Measurements from ENCODE around the gene INPP4B.

- TF ChIP-seq POLR2A (IDR thresholded peaks at IDR 0.05) = no peak
- TF ChIP-seq CTCF (IDR thresholded peaks at IDR 0.05) = no peak
- no peak for TF ChIP-seq EP300 (IDR thresholded peaks at IDR 0.05)
Measured at GRCh38 chr4:142336251-142336934, 509.7 kb downstream of the INPP4B start.

All from ovary (tissue), 3 donors.